Epithelial cell of prostate (primary cell): ENCODE results near the gene SUPT3H.

Experiments used
- DNase-seq: peaks from one replicate; pipeline ENCODE4 v3.0.0-alpha.2; 2011; ENCODE audit warnings: low read depth, low spot score
- H3K27ac ChIP-seq: fragments of 450-650 bp; 2 replicates; pipeline ENCODE4 v1.5.1; 2017; ENCODE audit warnings: mild to moderate bottlenecking

The SUPT3H gene

DNA sequence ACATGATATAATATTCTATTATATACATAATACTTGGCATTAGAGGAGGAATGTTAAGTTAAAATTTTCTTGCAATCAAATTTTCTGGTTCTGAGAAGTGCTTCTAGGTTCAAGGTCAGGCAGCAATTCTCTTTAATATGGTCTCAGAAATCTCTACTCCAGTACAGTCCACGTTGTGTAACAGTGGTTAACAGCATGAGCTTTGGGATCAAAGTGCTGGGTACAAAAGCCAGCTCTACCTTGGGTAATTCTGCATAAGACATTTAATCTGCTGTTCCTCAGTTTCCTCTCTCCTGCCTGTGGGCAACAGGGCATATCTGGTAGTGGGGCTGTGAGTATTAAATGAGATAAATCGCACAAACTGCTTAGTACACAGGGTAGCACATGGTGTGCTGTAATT, 552.5 kb downstream of the SUPT3H start:
- DNase-seq, result no peak
- no peak overlapping the region for H3K27ac ChIP-seq

DNA sequence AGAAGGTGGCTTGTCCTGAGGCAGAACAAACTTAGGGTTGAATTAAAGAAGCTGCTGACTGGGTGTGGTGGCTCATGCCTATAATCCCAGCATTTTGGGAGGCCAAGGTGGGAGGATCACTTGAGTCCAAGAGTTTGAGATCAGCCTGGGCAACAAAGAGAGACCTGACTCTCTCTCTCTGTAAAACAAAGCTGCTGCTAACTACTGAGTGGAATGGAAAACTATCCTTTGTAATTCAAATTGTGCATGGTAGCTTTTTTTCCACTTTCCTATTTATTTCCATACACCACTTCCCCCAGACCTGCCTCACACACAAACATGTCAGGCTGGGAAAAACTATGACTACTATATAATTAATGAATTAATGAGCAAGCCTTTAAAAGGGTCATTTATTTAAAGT, 553.2 kb downstream of the SUPT3H start:
- no peak for DNase-seq
- no peak overlapping the region for H3K27ac ChIP-seq

- no peak overlapping the region for H3K27ac ChIP-seq
These were observed 557.0 kb downstream of the SUPT3H start for GRCh38 chr6:44820759-44821158.

DNA sequence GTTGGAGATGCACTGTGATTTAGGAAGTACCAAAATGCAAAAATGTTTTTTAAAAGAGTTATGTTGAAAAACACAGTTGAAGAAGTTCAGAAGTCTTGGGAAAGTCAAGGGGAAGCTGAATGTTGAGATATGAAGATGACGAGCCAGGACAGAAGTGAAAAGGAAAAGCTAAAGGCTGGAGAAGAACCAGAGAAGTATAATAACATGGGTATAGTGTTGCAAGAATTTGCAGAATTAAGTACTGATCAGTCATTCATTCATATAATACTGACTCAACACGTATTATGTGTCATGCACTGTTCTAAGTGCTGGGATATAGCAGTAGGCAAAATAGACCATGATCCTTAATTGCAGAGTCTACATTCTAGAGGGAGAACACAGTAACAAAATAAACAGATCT, 557.4 kb downstream of the SUPT3H start:
- DNase-seq, result no peak
- no peak overlapping the region for H3K27ac ChIP-seq

More at GRCh38 chr6:44820759-44821158, 557.0 kb downstream of the SUPT3H start:
- DNase-seq, result no peak

- no peak overlapping the region for H3K27ac ChIP-seq
- no peak for DNase-seq
These were observed 566.3 kb downstream of the SUPT3H start for GRCh38 chr6:44811456-44811855.

DNA sequence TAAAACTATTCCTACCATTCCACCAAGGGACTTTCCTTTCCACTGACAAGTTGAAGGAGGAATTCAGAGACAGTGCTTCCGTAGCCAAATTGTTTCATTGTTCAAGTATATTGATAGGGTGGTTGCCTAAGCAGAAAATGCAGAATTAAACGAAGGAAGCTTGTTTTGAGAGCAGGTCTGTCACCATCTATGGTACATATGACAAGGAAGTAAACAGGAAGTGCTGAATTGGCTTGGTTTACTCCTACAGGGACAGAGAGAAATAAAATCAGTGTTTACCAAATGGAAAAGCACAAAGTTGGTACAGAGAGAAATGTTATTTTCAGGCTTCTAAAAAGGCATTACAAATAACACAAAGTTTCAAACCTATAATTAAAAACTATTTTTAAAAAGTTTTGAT, 568.5 kb downstream of the SUPT3H start:
- no peak for DNase-seq
- H3K27ac ChIP-seq, result no peak overlapping the region

- DNase-seq, result no peak
These were observed 569.6 kb downstream of the SUPT3H start for GRCh38 chr6:44808148-44808547.

GRCh38 chr6:44806656-44807055, 571.1 kb downstream of the SUPT3H start:
- DNase-seq, result no peak
- H3K27ac ChIP-seq, result no peak overlapping the region

More at GRCh38 chr6:44808148-44808547, 569.6 kb downstream of the SUPT3H start:
- no peak overlapping the region for H3K27ac ChIP-seq

- no peak overlapping the region for H3K27ac ChIP-seq
- no peak for DNase-seq
These were observed 572.4 kb downstream of the SUPT3H start for GRCh38 chr6:44805238-44805846.

DNA sequence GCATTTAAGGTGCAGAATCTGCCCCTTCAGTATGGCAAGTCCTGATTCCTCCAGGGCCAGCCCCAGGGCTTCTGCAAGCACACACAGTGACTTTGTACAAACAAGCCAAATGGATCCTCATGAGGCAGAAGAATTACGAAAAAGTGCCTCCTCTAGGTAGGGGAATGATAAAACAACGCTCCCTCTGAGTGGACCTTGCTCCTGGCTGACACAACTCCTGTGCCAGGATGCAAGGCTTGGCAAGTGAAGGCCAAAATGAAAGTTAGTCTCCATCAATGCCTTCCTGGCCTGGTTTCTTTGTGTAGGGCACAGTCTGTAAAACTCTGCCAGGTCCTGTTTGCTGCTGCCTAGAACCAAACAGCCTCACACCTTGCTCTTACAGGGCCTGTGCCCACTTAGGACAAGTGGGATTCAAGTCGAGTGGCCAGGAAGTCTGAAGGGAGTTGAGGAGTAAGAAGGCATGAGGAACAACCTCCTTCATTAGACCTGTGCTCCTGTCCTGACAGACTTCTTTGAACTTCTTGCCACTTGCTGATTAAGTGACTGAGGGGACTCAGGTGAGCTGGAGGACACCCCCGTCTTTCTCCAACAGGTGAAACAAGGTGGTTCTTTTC, 573.1 kb downstream of the SUPT3H start:
- no peak for DNase-seq
- H3K27ac ChIP-seq, result no peak overlapping the region

DNA sequence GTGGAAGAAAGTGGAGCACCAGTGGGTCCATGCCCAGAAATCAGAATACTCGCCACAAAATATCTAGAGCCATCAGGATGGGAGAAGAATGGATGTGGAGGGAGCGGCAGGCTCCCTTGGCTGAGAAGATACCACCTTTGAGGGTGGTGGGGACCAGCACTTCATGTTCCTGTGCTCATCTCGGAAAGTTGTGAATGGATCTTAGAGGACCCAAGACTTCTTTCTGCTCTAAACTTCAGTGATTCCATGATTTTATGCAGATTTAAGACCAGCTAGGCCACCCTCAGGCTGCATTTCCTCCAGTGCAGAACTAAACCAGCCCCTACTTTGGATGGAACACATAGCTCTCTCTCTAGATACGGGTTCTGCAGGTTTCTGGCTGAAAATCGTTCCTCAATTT, 573.7 kb downstream of the SUPT3H start:
- H3K27ac ChIP-seq, result no peak overlapping the region
- no peak for DNase-seq

DNA sequence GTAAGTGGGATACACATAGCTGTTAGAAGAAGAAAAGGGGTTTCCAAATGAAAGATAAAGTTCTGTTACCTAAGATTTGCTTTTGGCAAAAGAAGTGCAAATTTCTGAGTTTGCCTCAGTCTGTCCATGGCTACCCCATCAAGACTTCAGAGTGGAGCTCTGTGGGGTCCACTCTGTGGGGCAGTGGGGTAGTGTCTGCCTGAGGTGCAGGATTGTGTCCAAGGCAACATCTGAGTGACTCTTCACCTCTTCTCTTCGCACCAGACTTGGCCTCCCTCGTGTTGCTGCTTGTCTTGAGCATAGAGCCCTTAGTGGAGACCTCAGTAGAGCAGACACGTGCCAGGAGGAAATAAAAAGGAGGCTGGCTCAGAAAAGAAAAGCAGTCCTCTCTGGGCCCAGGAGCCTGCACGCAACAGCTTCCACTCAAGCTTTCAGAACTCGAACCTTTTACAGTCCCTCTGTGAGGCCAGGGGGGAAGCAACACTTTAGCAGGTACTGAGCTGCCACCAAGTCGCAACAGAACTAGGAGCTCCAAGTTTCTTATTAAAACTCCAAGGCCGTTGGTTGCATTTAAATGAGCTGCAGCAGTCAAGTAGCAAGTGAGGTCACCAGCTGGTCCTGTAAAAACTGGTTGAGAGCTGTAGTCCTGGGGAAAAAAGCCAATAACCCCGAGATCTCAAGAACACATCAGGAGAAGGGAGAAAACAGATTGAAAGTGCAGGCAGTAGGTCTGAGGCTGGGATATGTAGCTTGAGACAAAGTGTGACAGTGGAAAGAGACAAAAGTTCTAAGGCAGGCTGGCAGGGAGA, 576.7 kb downstream of the SUPT3H start:
- no peak overlapping the region for H3K27ac ChIP-seq
- DNase-seq, result no peak

DNA sequence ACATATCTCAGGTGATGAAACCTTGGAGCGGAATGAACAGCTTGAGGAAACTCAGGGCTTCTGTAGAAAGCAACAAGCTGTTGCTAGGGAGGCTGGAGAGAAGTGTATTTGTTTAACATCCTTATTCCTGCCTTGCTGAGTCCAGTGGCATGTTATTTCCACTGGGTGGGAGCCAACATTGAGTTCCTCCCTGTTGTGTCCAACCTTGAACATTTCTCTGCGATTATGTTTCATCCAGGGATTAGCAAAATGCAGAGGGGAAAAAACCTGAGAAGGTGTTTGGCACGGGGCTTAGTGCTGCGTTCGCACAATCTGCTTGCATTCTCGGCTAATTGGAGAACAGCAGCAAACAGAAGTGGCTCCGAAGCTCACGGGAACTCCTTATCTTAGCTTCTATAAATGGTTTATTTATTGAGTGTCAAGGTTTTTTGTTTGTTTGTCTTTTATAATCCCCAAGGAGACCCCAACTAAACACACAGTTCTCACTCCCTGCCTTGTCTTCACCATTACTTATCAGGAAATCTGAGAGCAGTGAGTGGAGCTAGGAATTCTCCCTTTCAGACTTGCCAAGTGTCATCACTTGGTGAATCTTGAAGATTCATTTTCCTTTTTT, 577.5 kb downstream of the SUPT3H start:
- no peak overlapping the region for H3K27ac ChIP-seq
- DNase-seq, result no peak

DNA sequence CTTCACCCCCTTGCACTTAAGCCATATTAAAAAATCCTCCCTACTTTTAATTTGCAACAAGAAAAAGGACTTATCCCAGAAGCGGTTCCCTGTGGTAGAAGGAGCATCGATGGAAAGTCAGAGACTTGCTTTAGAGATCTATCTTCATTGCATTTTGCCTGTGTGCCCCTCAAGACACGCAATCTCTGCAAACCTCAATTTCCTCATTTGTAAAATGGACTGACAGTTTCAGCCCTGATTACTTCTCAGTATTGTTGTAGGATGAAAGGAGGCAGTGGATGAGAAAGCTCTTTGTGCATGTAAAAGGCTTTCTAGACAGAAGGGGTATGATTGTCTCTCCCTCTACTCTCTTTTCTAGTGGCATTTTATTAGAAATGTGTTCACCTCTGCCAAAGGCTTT, 580.0 kb downstream of the SUPT3H start:
- no peak overlapping the region for H3K27ac ChIP-seq
- no peak for DNase-seq

DNA sequence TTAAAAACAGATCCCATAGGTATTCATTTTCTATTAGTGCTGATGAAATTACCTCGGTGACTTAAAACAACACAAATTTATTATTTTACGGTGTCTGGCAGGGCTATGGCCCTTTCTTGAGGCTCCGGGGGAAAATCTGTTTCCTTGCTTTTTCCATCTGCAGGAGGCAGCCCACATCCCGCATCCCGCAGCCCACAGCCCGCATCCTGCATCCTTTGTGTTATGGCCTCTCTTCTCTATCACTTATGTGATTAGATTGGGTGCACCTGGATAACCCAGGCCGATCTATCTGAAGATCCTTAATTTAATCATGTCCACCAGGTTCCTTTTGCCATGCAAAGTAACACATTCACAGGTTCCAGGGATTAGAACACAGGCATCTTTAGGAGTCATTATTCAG, 582.4 kb downstream of the SUPT3H start:
- DNase-seq, result no peak
- no peak overlapping the region for H3K27ac ChIP-seq

DNA sequence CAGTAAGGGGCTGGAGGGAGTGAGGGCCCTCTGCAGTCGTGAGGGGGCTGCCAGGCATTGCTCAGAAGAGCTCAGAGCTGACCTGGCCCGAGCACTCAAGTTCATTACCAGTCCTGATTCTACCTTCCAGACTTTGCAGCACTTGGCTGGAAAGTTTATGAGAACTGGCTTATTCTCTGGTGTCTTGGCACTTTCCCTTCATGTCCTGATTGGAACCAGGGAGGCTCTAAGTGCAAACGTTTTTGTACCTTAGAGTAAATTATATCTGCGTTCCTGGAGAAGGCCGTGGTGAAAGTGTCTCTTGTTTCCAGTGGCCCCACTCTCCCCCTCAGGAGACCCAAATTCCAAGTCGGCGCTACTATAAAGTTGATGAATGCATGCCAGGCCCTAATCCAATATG, 587.9 kb downstream of the SUPT3H start:
- no peak for DNase-seq
- H3K27ac ChIP-seq, result no peak overlapping the region

GRCh38 chr6:44789061-44789460, 588.7 kb downstream of the SUPT3H start:
- no peak for DNase-seq
- H3K27ac ChIP-seq, result no peak overlapping the region

GRCh38 chr6:44788387-44788981, 589.2 kb downstream of the SUPT3H start:
- no peak for DNase-seq
- no peak overlapping the region for H3K27ac ChIP-seq

- no peak overlapping the region for H3K27ac ChIP-seq
- DNase-seq, result no peak
These were observed 590.4 kb downstream of the SUPT3H start for GRCh38 chr6:44787254-44787834.

DNA sequence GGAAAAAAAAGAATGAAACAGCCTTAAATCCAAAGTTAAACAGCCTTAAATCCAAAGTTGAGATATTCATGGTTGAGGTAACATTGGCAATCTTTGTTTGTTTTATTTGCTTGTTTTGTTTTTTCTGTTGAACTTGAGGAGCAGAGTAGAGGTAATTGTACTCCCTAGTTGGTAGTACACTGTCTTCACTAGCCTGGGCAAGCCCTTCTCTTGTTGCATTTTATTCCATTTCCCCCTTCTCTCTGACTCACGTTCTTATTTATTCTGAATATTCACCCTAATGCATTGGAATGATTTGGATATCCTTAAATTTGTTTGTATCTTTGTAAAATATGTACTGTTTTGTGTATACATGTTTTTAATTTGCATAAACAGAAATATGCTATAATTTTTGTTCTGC, 592.6 kb downstream of the SUPT3H start:
- peak overlapping the region; percentile 48 for H3K27ac ChIP-seq
- DNase-seq, result no peak
